Measurements from ENCODE around the gene STK32C.
A peak's percentile ranks its signal among the peaks of the same experiment; 100 is the strongest.

STK32C gene

GRCh38 chr10:132307823-132308586 is at the start of gene STK32C:
TSS of gene STK32C (minus strand) at chr10:132307950. CDS start at chr10:132307833, 117 bp downstream.
- peak; percentile 93 to 96 for DNase-seq

DNA sequence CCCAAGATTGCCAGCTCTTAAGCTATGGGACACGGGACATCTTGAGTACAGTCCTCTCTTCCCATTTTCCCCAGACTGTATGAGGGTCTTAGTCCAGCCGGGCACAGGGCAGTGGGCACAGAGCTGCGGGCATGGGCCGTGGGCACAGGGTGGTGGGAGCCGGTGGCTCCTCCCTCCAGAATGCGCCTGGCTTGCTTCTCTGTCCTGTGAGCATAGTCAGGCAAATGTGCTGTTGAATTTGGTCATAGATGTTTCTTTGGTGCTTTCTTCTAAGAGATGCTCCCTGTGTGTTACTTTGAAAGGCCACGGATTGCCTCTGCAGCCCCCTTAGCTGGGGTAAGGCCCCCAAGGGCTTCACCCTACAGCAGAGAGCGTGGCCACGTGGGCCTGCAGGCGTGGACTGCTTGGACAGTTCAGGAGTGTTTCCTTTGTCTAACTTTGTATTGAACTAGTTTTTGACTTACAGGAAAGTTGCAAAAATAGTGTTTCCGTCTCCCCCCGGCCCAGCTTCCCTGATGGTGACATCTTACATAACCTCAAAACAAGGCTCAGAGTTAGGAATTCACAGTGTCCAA is 49.0 kb upstream of the STK32C start:
- no peak for DNase-seq

- DNase-seq: no peak
Measured at GRCh38 chr10:132355754-132356153, 48.0 kb upstream of the STK32C start.

- DNase-seq: no peak
Measured at GRCh38 chr10:132355297-132355696, 47.5 kb upstream of the STK32C start.

DNA sequence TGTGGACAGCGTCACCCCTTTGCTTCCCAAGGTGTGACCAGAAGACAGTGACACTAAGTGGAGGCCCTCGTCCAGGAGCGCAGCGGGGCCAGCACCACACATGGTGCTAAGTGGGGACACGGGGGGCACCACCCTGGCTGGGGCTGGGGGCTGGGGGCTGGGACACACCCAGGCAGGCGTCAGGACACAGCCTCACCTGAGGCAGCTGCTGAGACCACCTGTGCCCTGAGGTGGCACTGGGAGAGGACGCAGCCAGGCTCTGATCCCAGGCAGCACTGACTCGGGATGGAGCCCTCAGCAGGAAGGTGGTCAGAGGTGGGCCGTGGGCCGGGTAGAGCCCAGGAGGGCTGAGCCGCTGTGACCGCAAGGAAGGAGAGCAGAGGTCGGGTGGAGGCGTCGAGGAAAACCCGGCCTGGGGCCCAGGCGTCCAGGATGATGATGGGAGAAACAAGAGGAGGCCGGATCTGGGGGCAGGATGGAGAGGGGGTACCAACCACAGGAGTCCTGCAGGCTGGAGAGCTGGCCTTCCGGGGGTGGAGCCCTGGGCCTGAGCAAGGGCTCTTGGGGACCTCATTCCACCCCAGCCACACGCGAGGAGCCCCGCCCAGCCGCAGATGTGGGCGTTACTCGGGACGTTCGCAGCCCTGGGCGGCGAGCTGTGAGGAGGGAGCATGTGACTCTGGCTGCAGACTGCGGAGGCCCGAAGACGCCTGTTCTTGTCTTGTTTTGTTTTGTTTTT is 46.8 kb upstream of the STK32C start:
- DNase-seq: no peak

GRCh38 chr10:132353456-132354355 is 46.0 kb upstream of the STK32C start:
- no peak for DNase-seq

DNA sequence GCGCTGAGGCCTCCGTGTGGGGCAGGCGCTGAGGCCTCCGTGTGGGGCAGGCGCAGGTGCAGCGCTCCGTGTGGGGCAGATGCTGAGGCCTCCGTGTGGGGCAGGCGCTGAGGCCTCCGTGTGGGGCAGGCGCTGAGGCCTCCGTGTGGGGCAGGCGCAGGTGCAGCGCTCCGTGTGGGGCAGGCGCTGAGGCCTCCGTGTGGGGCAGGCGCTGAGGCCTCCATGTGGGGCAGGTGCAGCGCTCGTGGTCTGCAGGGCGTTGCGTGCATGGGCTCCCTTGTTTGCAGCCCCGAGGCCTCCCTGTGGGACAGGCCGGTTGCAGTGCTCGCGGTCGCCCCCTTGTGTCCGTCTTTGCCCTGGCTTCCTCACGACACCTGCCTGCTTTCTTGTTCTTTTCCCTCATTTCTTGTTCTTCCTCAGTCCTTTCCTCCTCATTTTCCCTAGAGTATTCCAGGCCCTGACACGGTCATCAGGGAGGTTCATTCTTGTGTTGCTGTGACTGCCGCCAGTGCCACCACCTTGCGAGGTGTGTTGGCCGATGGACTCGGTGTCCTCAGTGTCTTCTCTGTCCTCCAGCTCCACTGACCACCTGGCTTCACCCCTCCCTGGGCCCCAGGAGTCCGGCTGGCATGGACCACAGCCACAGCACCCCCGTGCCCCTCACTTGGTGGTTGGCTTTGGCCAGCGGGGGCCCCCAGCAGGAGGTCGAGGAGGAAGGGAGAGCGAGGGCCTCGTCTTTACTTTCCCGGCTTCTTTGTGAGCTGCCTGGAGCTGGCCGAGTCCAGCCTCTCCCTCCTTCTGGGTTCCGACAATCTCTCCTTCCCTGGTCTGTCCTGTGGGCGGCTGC is 44.9 kb upstream of the STK32C start:
- DNase-seq: peak; percentile 36 to 52

GRCh38 chr10:132351611-132352010 is 43.9 kb upstream of the STK32C start:
- no peak for DNase-seq

DNA sequence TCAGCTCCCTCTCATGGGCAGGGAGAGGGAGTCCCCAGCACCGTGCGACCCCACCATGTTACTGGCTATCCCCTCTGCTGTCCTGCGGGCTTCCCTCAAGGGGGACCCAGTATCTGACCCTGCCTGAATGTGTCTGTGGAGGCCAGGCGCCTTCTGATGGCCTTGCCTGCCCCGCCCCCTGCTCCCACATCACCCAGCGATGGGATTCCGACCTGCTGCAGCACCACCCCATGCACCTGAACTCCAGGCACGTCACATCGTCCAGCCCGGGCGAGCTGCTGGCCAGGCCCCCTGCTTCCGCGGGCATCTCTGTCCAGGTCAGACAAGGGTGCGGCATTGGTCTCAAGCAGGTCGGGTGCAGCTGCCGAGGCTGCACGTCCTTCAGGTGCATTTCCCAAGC is 43.2 kb upstream of the STK32C start:
- no peak for DNase-seq

DNA sequence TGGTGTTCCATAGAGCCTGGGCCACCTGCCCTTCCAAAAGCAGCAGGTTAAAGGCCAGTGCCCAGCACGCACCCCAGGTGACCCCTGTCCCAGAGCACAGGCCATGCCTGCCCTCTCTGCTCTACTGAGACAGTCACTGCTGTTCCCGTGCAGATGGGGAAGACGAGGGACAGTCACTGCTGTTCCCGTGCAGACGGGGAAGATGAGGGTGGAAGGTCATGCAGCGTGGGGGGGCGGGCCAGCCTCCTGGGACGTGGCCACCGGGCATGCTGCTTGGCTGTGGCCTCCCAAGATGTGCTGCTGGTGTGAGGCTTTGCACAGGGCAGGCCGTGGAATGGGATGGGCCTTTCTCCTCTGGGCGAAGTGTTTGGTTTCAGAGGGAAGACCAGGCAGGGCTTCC is 42.6 kb upstream of the STK32C start:
- DNase-seq: no peak

- DNase-seq: no peak
Measured at GRCh38 chr10:132349766-132350165, 42.0 kb upstream of the STK32C start.

- DNase-seq: no peak
Measured at GRCh38 chr10:132347931-132348267, 40.1 kb upstream of the STK32C start.

GRCh38 chr10:132347211-132347930 is 39.6 kb upstream of the STK32C start:
- DNase-seq: no peak

GRCh38 chr10:132346806-132347205 is 39.1 kb upstream of the STK32C start:
- no peak for DNase-seq

GRCh38 chr10:132345345-132345744 is 37.6 kb upstream of the STK32C start:
- no peak for DNase-seq

GRCh38 chr10:132344386-132344785 is 36.6 kb upstream of the STK32C start:
- DNase-seq: no peak

- DNase-seq: no peak
Measured at GRCh38 chr10:132342553-132342952, 34.8 kb upstream of the STK32C start.

DNA sequence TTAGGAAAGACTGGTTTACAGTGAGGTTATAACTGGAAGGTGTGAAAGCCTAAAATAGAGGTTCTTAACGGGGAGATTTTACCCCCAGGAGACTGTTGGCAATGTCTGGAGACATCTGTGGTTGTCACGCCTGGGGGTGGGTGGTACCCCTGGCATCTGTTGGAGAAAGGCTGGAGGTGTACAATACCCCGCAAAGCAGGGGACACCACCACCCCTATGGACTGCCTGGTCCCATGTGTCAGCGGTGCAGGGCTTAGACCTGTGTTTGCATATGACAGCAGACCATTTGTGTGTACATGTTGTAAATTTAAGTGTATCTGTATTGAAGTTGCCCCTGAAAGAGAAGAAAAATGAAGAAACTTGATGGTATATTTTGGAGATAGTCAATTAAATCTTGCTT is 34.0 kb upstream of the STK32C start:
- no peak for DNase-seq

- no peak for DNase-seq
Measured at GRCh38 chr10:132341017-132341416, 33.3 kb upstream of the STK32C start.

DNA sequence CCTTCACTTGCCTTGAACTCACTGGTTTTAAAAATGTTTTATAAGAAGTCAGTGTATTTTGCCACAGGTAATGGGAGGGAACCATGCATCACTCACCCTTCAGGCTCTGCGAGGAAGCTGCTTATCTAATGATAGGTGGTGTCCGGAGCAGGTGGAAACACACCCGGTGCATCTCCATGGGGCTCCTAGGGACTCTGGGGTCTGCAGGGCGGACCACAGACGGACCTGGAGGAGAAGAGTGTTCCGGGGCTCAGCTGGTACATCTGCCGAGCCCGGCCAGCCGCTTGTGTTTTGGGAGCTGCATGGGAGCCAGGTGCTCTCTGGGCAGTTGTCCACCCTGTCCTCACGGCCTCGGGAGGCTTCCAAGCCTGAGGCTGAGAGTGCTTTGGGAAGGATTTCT is 31.5 kb upstream of the STK32C start:
- no peak for DNase-seq

DNA sequence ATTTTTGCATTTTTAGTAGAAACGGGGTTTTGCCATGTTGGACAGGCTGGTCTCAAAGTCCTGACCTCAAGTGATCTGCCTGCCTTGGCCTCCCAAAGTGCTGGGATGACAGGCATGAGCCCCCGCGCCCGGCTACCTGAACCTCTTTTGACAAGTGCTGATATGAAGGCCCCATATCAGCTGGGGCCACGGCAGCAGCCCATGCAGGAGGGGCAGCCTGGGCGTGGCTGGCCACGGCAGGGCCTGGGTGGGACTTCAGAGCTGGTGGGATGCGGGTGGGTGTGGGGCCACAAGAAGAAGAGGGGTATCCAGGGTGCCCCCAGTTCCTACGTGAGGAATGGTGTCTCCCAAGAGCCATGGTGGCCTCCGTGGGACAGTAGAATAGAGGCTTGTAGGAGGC is 31.1 kb upstream of the STK32C start:
- DNase-seq: no peak
